ENCODE data around the gene SENP3. TPM values are rescaled to one million over a fixed set of nuclear protein-coding genes. Genes with fewer than 3 reads are reported as not detected.

The SENP3 gene
- total RNA-seq, 1 experiment from 2014 or later: 63.7 TPM

GRCh38 chr17:7572588-7573323 is 11.0 kb downstream of the SENP3 start:
- POLR2A ChIA-PET: interaction anchor here (0.6 kb wide), 1 partner anchor 546 kb away, joined by 9 read pairs; no protein-coding TSS in a partner anchor

GRCh38 chr17:7573324-7574080 is 11.8 kb downstream of the SENP3 start:
- no TSS peak for BruUV-seq (replicated peaks)
- ChIA-PET POLR2A (interaction anchor here (0.6 kb wide), 1 partner anchor 546 kb away, joined by 9 read pairs; no protein-coding TSS in a partner anchor), CTCF (no interaction called here)
- Histone ChIP-seq H3K27ac (ENCODE audit: low read length) (peak overlapping the region; percentile 90), H3K4me1 (ENCODE audit: control insufficient read depth, insufficient read depth, low read length) (peaks cover 41% of the 10 kb centered on the region), H3K9me3 (ENCODE audit: control insufficient read depth, insufficient read depth, low read depth, low read length) (no peaks in the 10 kb centered on the region), H3K36me3 (ENCODE audit: control insufficient read depth, insufficient read depth, low read length) (peaks cover 29% of the 10 kb centered on the region), H3K4me3 (ENCODE audit: low read depth in 2 of 2, low read length in 2 of 2) (peak overlapping the region; percentile 85 to 89), H3K27me3 (ENCODE audit: control insufficient read depth, insufficient read depth, low read length) (no peaks in the 10 kb centered on the region)
- intact Hi-C loops (cut with micrococcal nuclease; ENCODE audit: unreplicated experiment): no loop called here
- ATAC-seq: peak; percentile 47
- in situ Hi-C loops (cut with HindIII; ENCODE audit: low pct_unique_long_range_greater_than_20kb, low sequenced_read_pairs): no loop called here
- TF ChIP-seq POLR2AphosphoS5 (IDR thresholded peaks at IDR 0.05; ENCODE audit: low read depth, low read length) (peak; percentile 71), REST (IDR thresholded peaks at IDR 0.05; ENCODE audit: insufficient read depth in 1 of 2, low read depth in 2 of 2, low read length in 1 of 2) (0 out of 4 replicates have a peak, but pooled peaks of 1 of the 2 experiments have one; percentile 19), TCF7L2 (IDR thresholded peaks at IDR 0.05; ENCODE audit: low read depth, low read length) (no peak), SIN3A (IDR thresholded peaks at IDR 0.05; ENCODE audit: borderline replicate concordance, insufficient read depth, low read depth, low read length) (peak; percentile 38; the same call in 1 of the 2 replicates), CTCF (IDR thresholded peaks at IDR 0.05) (no peak)
- DNase-seq (ENCODE audit: low read depth, low spot score): no peak

More at GRCh38 chr17:7572588-7573323, 11.0 kb downstream of the SENP3 start:
- peak; percentile 73; the same call in 1 of the 2 replicates for TF ChIP-seq SIN3A (IDR thresholded peaks at IDR 0.05; ENCODE audit: borderline replicate concordance, insufficient read depth, low read depth, low read length)
- TF ChIP-seq TCF7L2 (IDR thresholded peaks at IDR 0.05; ENCODE audit: low read depth, low read length): no peak
- peak; percentile 99 for TF ChIP-seq POLR2AphosphoS5 (IDR thresholded peaks at IDR 0.05; ENCODE audit: low read depth, low read length)
- intact Hi-C loops (cut with micrococcal nuclease; ENCODE audit: unreplicated experiment) (no loop called here), in situ Hi-C loops (cut with HindIII; ENCODE audit: low pct_unique_long_range_greater_than_20kb, low sequenced_read_pairs) (no loop called here)
- ATAC-seq (peak; percentile 92), DNase-seq (ENCODE audit: low read depth, low spot score) (peak; percentile 97)
- peak overlapping the region; percentile 85 to 89 for H3K4me3 ChIP-seq (ENCODE audit: low read depth in 2 of 2, low read length in 2 of 2)
- H3K27ac ChIP-seq (ENCODE audit: low read length): peak overlapping the region; percentile 90
- no peaks in the 10 kb centered on the region for H3K27me3 ChIP-seq (ENCODE audit: control insufficient read depth, insufficient read depth, low read length)
- H3K9me3 ChIP-seq (ENCODE audit: control insufficient read depth, insufficient read depth, low read depth, low read length): no peaks in the 10 kb centered on the region
- H3K4me1 ChIP-seq (ENCODE audit: control insufficient read depth, insufficient read depth, low read length): peaks cover 33% of the 10 kb centered on the region
- CTCF ChIA-PET: no interaction called here
- H3K36me3 ChIP-seq (ENCODE audit: control insufficient read depth, insufficient read depth, low read length): peaks cover 28% of the 10 kb centered on the region
- BruUV-seq (replicated peaks): TSS peak; percentile 70

Measured in Panc1 (cell line).